GM12878 (cell line): ENCODE data around the gene TMEM44. TPM values are rescaled to one million over a fixed set of nuclear protein-coding genes. Genes with fewer than 3 reads are reported as not detected.

Experiments used
- ATAC-seq: fragments of 200-7000 bp; cut with Tn5 transposase; 3 replicates; pipeline ENCODE4 v1.9.1; 2020; ENCODE audit warnings: mild to moderate bottlenecking, moderate library complexity
- BruUV-seq: library from RNA; stranded (reverse); fragments of 400-500 nt; replicated peaks from 2 replicates; lab custom pipeline; 2021; lab: Mats Ljungman, UMichigan
- CTCF ChIA-PET: fragments of 300-600 bp; sonication (Branson Sonifier 250); formaldehyde crosslinking; extraction: SDS; loops from one replicate; lab custom pipeline; 2021; ENCODE audit warnings: inconsistent platforms; lab: Yijun Ruan, JAX
- POLR2A ChIA-PET: fragments of 350-600 bp; formaldehyde crosslinking; extraction: SDS; loops from one replicate; lab custom pipeline; 2021; ENCODE audit warnings: inconsistent platforms; lab: Charles Lee
- RAD21 ChIA-PET: fragments of 300-600 bp; sonication (Branson Sonifier 250); formaldehyde crosslinking; loops from one replicate; lab custom pipeline; 2023; ENCODE audit warnings: antibody characterized with exemption; ENCODE audit not compliant: unreplicated experiment; lab: Charles Lee
- SMC1A ChIA-PET: fragments of 300-600 bp; sonication (Branson Sonifier 250); formaldehyde crosslinking; loops from one replicate; lab custom pipeline; 2023; ENCODE audit not compliant: unreplicated experiment, uncharacterized antibody; lab: Charles Lee
- DNase-seq: peaks from one replicate; pipeline ENCODE4 v3.0.0-alpha.2; 2011; ENCODE audit warnings: low read depth, low spot score
- FAIRE-seq: peaks from 3 replicates; lab custom pipeline; 2011; peaks lifted over from hg19 to GRCh38; lab: Jason Lieb, UNC
- H2AFZ ChIP-seq: 2 replicates; pipeline ENCODE4 v1.6.0; 2011; ENCODE audit warnings: low read depth, low read length, control low read depth; ENCODE audit not compliant: control insufficient read depth
- H3K27ac ChIP-seq: 2 replicates; pipeline ENCODE4 v1.5.1; 2011; ENCODE audit warnings: control low read depth; ENCODE audit not compliant: control insufficient read depth, insufficient read depth
- H3K27me3 ChIP-seq, 2 experiments: replicated peaks in 1 of 2; 2 replicates each; pipeline versions ENCODE4 v1.6.0 to v1.6.1; 2011; ENCODE audit warnings: low read length in 1 of 2; ENCODE audit not compliant: control insufficient read depth in 2 of 2, insufficient read depth in 2 of 2
- H3K36me3 ChIP-seq, 2 experiments: 2 replicates each; pipeline ENCODE4 v1.5.1; 2011; ENCODE audit warnings: low read length in 1 of 2; ENCODE audit not compliant: control insufficient read depth in 2 of 2, insufficient read depth in 2 of 2
- H3K4me1 ChIP-seq: 2 replicates; pipeline ENCODE4 v1.6.1; 2011; ENCODE audit warnings: mild to moderate bottlenecking, low read length, moderate library complexity, mixed read lengths; ENCODE audit not compliant: control insufficient read depth, insufficient read depth
- H3K4me2 ChIP-seq: 2 replicates; pipeline ENCODE4 v1.6.0; 2011; ENCODE audit warnings: control low read depth; ENCODE audit not compliant: control insufficient read depth, insufficient read depth
- H3K4me3 ChIP-seq: fragments of 200-600 bp; sonication (generic); 2 replicates; pipeline ENCODE4 v1.5.1; 2016
- H3K79me2 ChIP-seq: 2 replicates; pipeline ENCODE4 v1.6.0; 2011; ENCODE audit warnings: low read length; ENCODE audit not compliant: control insufficient read depth, insufficient read depth
- H3K9ac ChIP-seq: 2 replicates; pipeline ENCODE4 v1.8.0; 2011; ENCODE audit warnings: low read length, control low read depth, mixed read lengths; ENCODE audit not compliant: control insufficient read depth, insufficient read depth
- H3K9me3 ChIP-seq: replicated peaks from 3 replicates; pipeline ENCODE4 v1.5.1; 2011; ENCODE audit warnings: mild to moderate bottlenecking, low read length; ENCODE audit not compliant: control insufficient read depth, insufficient read depth
- H4K20me1 ChIP-seq: 2 replicates; pipeline ENCODE4 v1.6.0; 2011; ENCODE audit not compliant: control insufficient read depth, insufficient read depth
- RAD21 ChIP-seq: IDR thresholded peaks from 2 replicates; pipeline ENCODE4 v1.6.1; 2011; ENCODE audit warnings: mild to moderate bottlenecking, low read depth, low read length, moderate library complexity; ENCODE audit not compliant: insufficient read depth
- WGBS: methylation state at CpG from one replicate; pipeline ENCODE4 v1.1.6; 2016; ENCODE audit warnings: low lambda C conversion rate; ENCODE audit not compliant: insufficient replicate concordance, insufficient coverage; ENCODE audit errors: missing lambda C conversion rate; 5-methylcytosine and 5-hydroxymethylcytosine counted together
- in situ Hi-C: fragments of 300-500 bp; cut with MboI; formaldehyde crosslinking; loops from 9 replicates; pipeline ENCODE4 v1.14.3; 2018; ENCODE audit warnings: mixed read lengths
- intact Hi-C: fragments of 100-400 bp; cut with micrococcal nuclease; formaldehyde crosslinking; loops from one replicate; pipeline ENCODE4 v1.14.2; 2022; ENCODE audit not compliant: unreplicated experiment
- polyA plus RNA-seq, 11 experiments: library from polyadenylated mRNA; depleted of rRNA in 4 of 11; unstranded in 6 of 11; stranded (reverse) in 5 of 11; fragments of >200 nt; fragmentation: Nextera tagmentation in 4 of 11; fragmentation: Illumina TruSeq in 1 of 11; extraction: Ambion mirVana in 4 of 11; extraction: Trizol in 1 of 11; gene quantifications; 1 replicate in 1 of 11; 2 replicates in 10 of 11; pipeline versions ENCODE4 v1.2.1 to v1.2.3, GENCODE V29; 2011 to 2016; ENCODE audit warnings: inconsistent platforms in 2 of 11, missing spikeins in 2 of 11, low read depth in 1 of 11
- total RNA-seq, 4 experiments: library from RNA; depleted of rRNA in 3 of 4; stranded (reverse); fragments of >200 nt in 3 of 4; fragmentation: Illumina TruSeq in 1 of 4; extraction: Trizol in 1 of 4; gene quantifications; 2 replicates each; pipeline versions ENCODE4 v1.2.1 to v1.2.3, GENCODE V29; 2013 to 2021
- TF ChIP-seq, protein P1 (sequence below), 3 experiments: IDR thresholded peaks in 2 of 3; conservative IDR thresholded peaks in 1 of 3; 2 replicates each; pipeline ENCODE4 v1.5.1; 2011; ENCODE audit warnings: low read depth in 3 of 3, low read length in 3 of 3, mild to moderate bottlenecking in 3 of 3, control low read depth in 2 of 3, moderate library complexity in 2 of 3, inconsistent platforms in 1 of 3, mixed read lengths in 1 of 3; ENCODE audit not compliant: control insufficient read depth in 2 of 3, insufficient read depth in 1 of 3; ENCODE audit errors: extremely low read depth in 1 of 3

Gene TMEM44
- total and polyA plus RNA-seq, 10 of the 15 experiments (the other 5 are each of a cell fraction or from before 2014, with no cell fraction given), result 0.57 to 8.3 (median 3.6) TPM

DNA sequence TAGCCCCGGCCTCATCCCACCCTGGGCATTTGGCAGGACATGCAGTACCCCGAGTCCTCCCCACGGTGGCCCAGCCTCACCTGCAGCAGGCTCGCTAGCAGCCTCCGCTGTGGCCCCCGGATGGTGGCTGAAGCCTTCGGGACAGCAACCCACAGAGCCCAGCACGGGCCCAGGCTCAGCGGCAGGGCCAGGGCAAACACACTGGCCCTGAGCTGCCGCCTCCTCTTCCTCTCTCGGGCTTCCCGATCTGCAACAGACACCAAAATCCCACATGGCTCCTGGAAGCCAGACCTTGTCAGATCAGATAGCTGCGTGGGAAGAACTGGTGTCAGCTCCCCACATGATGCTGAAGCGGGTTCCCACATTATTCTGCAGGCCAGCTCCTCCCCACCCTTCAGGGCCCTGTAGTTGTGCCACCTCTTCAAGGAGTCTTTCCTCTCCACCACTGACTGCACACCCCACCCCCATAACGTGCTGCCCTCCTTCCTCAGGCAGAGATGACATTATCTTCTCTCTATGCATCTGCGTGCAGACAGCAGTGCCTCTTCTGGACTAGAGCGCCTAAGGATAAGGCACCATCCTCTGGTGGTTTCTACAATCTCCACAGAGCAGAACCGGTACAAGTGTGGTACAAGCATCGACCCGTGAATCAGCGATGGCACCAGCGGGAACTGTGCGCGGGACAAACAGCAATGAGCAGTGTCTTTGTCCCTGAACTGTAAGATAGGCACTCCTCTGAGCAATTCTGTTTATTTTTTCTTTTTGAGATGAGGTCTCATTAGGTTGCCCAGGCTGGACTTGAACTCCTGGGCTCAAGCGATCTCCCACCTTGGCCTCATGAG, 9.5 kb downstream of the TMEM44 start:
- CTCF ChIA-PET, result no interaction called here
- Histone ChIP-seq H4K20me1 (no peaks in the 10 kb centered on the region), H3K4me2 (no peak overlapping the region), H2AFZ (no peak overlapping the region), H3K36me3 (no peaks in the 10 kb centered on the region), H3K4me3 (no peak overlapping the region), H3K9me3 (no peaks in the 10 kb centered on the region; the same call in 2 of the 3 replicates), H3K27ac (no peak overlapping the region), H3K79me2 (no peaks in the 10 kb centered on the region), H3K27me3 (no peaks in the 10 kb centered on the region), H3K9ac (no peak overlapping the region), H3K4me1 (no peaks in the 10 kb centered on the region)
- SMC1A ChIA-PET, result no interaction called here
- no peak for FAIRE-seq
- DNase-seq, result no peak
- POLR2A ChIA-PET, result interaction anchor here (0.5 kb wide), 1 partner anchor 38 kb away, joined by 3 read pairs; no protein-coding TSS in a partner anchor
- BruUV-seq, result no TSS peak
- in situ Hi-C loops (no loop called here), intact Hi-C loops (no loop called here)
- 91% methylated on average over 25 of the region's 25 CpGs for WGBS
- RAD21 ChIA-PET, result no interaction called here
- no peak for TF ChIP-seq RAD21
- TF ChIP-seq, protein P1, sequence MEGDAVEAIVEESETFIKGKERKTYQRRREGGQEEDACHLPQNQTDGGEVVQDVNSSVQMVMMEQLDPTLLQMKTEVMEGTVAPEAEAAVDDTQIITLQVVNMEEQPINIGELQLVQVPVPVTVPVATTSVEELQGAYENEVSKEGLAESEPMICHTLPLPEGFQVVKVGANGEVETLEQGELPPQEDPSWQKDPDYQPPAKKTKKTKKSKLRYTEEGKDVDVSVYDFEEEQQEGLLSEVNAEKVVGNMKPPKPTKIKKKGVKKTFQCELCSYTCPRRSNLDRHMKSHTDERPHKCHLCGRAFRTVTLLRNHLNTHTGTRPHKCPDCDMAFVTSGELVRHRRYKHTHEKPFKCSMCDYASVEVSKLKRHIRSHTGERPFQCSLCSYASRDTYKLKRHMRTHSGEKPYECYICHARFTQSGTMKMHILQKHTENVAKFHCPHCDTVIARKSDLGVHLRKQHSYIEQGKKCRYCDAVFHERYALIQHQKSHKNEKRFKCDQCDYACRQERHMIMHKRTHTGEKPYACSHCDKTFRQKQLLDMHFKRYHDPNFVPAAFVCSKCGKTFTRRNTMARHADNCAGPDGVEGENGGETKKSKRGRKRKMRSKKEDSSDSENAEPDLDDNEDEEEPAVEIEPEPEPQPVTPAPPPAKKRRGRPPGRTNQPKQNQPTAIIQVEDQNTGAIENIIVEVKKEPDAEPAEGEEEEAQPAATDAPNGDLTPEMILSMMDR (IDR thresholded peaks at IDR 0.05 in 2 of 3, conservative IDR thresholded peaks at IDR 0.05 in 1 of 3; ENCODE audit: control insufficient read depth in 2 of 3, extremely low read depth in 1 of 3, insufficient read depth in 1 of 3, low read depth in 3 of 3, low read length in 3 of 3), result 0 out of 6 replicates have a peak, but pooled peaks of 1 of the 3 experiments have one; percentile 4
- ATAC-seq, result no peak
